ENCODE results near the gene C14orf93.

C14orf93 gene

GRCh38 chr14:23052182-23052623, 42.3 kb upstream of the C14orf93 start:
- Histone ChIP-seq H3K27ac (ENCODE audit: low read depth, low read length, poor library complexity, severe bottlenecking) (no peak overlapping the region), H3K4me2 (ENCODE audit: low read length) (no peak overlapping the region), H3K27me3 (ENCODE audit: insufficient read depth, low read length) (no peaks in the 10 kb centered on the region), H3K9ac (ENCODE audit: low read length) (no peak overlapping the region), H3K9me3 (ENCODE audit: low read length) (no peaks in the 10 kb centered on the region), H3K4me1 (ENCODE audit: insufficient read depth, low read length, severe bottlenecking) (peaks cover 11% of the 10 kb centered on the region), H4K20me1 (ENCODE audit: insufficient read depth, low read length) (no peaks in the 10 kb centered on the region), H3K79me2 (ENCODE audit: insufficient read depth, low read length) (no peaks in the 10 kb centered on the region), H3K4me3 (ENCODE audit: low read depth, low read length, poor library complexity, severe bottlenecking) (no peak overlapping the region), H3K36me3 (ENCODE audit: insufficient read depth, low read length) (no peaks in the 10 kb centered on the region), H2AFZ (ENCODE audit: low read length) (no peak overlapping the region), H3K9me2 (ENCODE audit: low read depth, low read length) (no peaks in the 10 kb centered on the region), H3F3A (ENCODE audit: insufficient read depth, low read length) (no peaks in the 10 kb centered on the region)
- TF ChIP-seq EZH2 (IDR thresholded peaks at IDR 0.05; ENCODE audit: borderline replicate concordance, low read length) (no peak), CTCF (IDR thresholded peaks at IDR 0.05; ENCODE audit: low read length) (peak; percentile 46)

- Histone ChIP-seq H3K27me3 (ENCODE audit: insufficient read depth, low read length) (no peaks in the 10 kb centered on the region), H3K4me2 (ENCODE audit: low read length) (no peak overlapping the region), H3K4me1 (ENCODE audit: insufficient read depth, low read length, severe bottlenecking) (peaks cover 3% of the 10 kb centered on the region), H3K9me3 (ENCODE audit: low read length) (no peaks in the 10 kb centered on the region), H4K20me1 (ENCODE audit: insufficient read depth, low read length) (no peaks in the 10 kb centered on the region), H3K36me3 (ENCODE audit: insufficient read depth, low read length) (no peaks in the 10 kb centered on the region), H3K4me3 (ENCODE audit: low read depth, low read length, poor library complexity, severe bottlenecking) (no peak overlapping the region), H3K27ac (ENCODE audit: low read depth, low read length, poor library complexity, severe bottlenecking) (no peak overlapping the region), H3K9me2 (ENCODE audit: low read depth, low read length) (no peaks in the 10 kb centered on the region), H2AFZ (ENCODE audit: low read length) (no peak overlapping the region), H3K9ac (ENCODE audit: low read length) (no peak overlapping the region), H3K79me2 (ENCODE audit: insufficient read depth, low read length) (no peaks in the 10 kb centered on the region), H3F3A (ENCODE audit: insufficient read depth, low read length) (no peaks in the 10 kb centered on the region)
- no peak for TF ChIP-seq EZH2 (IDR thresholded peaks at IDR 0.05; ENCODE audit: borderline replicate concordance, low read length)
Measured at GRCh38 chr14:23051141-23052057, 41.5 kb upstream of the C14orf93 start.

GRCh38 chr14:23049011-23049410, 39.1 kb upstream of the C14orf93 start:
- Histone ChIP-seq H3K9me3 (ENCODE audit: low read length) (no peaks in the 10 kb centered on the region), H3K79me2 (ENCODE audit: insufficient read depth, low read length) (no peaks in the 10 kb centered on the region), H3K4me1 (ENCODE audit: insufficient read depth, low read length, severe bottlenecking) (no peaks in the 10 kb centered on the region), H3K36me3 (ENCODE audit: insufficient read depth, low read length) (no peaks in the 10 kb centered on the region), H3K9me2 (ENCODE audit: low read depth, low read length) (no peaks in the 10 kb centered on the region), H3K27ac (ENCODE audit: low read depth, low read length, poor library complexity, severe bottlenecking) (no peak overlapping the region), H3F3A (ENCODE audit: insufficient read depth, low read length) (no peaks in the 10 kb centered on the region), H3K27me3 (ENCODE audit: insufficient read depth, low read length) (0 out of 2 replicates have a peak, but pooled peaks cover 7% of the 10 kb centered on the region), H4K20me1 (ENCODE audit: insufficient read depth, low read length) (no peaks in the 10 kb centered on the region), H3K4me2 (ENCODE audit: low read length) (no peak overlapping the region), H3K4me3 (ENCODE audit: low read depth, low read length, poor library complexity, severe bottlenecking) (no peak overlapping the region), H3K9ac (ENCODE audit: low read length) (no peak overlapping the region), H2AFZ (ENCODE audit: low read length) (no peak overlapping the region)
- no peak for TF ChIP-seq EZH2 (IDR thresholded peaks at IDR 0.05; ENCODE audit: borderline replicate concordance, low read length)
- no peak for TF ChIP-seq CTCF (IDR thresholded peaks at IDR 0.05; ENCODE audit: low read length)
